Measurements from ENCODE around the gene KLHL17.

DNA sequence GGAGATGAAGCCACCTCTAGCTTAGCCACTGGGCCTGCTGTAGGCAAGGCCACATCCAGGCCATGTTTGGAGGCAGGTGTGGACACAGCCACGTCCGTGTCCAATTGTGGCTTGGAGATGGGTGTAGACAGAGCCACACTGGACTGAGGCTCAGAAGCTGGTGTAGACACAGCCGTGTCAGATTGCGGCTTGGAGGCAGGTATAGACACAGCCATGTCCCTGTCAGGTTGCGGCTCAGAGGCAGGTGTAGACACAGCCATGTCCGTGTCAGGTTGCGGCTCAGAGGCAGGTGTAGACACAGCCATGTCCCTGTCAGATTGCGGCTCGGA is 19.3 kb downstream of the KLHL17 start:
- TF ChIP-seq, protein P1, sequence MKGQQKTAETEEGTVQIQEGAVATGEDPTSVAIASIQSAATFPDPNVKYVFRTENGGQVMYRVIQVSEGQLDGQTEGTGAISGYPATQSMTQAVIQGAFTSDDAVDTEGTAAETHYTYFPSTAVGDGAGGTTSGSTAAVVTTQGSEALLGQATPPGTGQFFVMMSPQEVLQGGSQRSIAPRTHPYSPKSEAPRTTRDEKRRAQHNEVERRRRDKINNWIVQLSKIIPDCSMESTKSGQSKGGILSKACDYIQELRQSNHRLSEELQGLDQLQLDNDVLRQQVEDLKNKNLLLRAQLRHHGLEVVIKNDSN (IDR thresholded peaks at IDR 0.05; ENCODE audit: borderline replicate concordance, extremely low read length, insufficient read depth, low read depth, low read length): no peak
- TF ChIP-seq, protein P2, sequence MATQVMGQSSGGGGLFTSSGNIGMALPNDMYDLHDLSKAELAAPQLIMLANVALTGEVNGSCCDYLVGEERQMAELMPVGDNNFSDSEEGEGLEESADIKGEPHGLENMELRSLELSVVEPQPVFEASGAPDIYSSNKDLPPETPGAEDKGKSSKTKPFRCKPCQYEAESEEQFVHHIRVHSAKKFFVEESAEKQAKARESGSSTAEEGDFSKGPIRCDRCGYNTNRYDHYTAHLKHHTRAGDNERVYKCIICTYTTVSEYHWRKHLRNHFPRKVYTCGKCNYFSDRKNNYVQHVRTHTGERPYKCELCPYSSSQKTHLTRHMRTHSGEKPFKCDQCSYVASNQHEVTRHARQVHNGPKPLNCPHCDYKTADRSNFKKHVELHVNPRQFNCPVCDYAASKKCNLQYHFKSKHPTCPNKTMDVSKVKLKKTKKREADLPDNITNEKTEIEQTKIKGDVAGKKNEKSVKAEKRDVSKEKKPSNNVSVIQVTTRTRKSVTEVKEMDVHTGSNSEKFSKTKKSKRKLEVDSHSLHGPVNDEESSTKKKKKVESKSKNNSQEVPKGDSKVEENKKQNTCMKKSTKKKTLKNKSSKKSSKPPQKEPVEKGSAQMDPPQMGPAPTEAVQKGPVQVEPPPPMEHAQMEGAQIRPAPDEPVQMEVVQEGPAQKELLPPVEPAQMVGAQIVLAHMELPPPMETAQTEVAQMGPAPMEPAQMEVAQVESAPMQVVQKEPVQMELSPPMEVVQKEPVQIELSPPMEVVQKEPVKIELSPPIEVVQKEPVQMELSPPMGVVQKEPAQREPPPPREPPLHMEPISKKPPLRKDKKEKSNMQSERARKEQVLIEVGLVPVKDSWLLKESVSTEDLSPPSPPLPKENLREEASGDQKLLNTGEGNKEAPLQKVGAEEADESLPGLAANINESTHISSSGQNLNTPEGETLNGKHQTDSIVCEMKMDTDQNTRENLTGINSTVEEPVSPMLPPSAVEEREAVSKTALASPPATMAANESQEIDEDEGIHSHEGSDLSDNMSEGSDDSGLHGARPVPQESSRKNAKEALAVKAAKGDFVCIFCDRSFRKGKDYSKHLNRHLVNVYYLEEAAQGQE (IDR thresholded peaks at IDR 0.05; ENCODE audit: low read depth, low read length): no peak
- TF ChIP-seq NR2C2 (IDR thresholded peaks at IDR 0.05; ENCODE audit: borderline replicate concordance, control insufficient read depth, insufficient read length, low read depth) (no peak), NRF1 (conservative IDR thresholded peaks at IDR 0.05; ENCODE audit: low read depth, low read length) (no peak), HCFC1 (IDR thresholded peaks at IDR 0.05; ENCODE audit: low read length) (no peak), YY1 (IDR thresholded peaks at IDR 0.05; ENCODE audit: low read depth, low read length) (no peak), NFIC (IDR thresholded peaks at IDR 0.05; ENCODE audit: low read depth, low read length) (no peak), POLR2A (IDR thresholded peaks at IDR 0.05; ENCODE audit: low read depth, low read length) (no peak), SMC3 (IDR thresholded peaks at IDR 0.05; ENCODE audit: borderline replicate concordance, low read length) (no peak)
- TF ChIP-seq, protein P3, sequence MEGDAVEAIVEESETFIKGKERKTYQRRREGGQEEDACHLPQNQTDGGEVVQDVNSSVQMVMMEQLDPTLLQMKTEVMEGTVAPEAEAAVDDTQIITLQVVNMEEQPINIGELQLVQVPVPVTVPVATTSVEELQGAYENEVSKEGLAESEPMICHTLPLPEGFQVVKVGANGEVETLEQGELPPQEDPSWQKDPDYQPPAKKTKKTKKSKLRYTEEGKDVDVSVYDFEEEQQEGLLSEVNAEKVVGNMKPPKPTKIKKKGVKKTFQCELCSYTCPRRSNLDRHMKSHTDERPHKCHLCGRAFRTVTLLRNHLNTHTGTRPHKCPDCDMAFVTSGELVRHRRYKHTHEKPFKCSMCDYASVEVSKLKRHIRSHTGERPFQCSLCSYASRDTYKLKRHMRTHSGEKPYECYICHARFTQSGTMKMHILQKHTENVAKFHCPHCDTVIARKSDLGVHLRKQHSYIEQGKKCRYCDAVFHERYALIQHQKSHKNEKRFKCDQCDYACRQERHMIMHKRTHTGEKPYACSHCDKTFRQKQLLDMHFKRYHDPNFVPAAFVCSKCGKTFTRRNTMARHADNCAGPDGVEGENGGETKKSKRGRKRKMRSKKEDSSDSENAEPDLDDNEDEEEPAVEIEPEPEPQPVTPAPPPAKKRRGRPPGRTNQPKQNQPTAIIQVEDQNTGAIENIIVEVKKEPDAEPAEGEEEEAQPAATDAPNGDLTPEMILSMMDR (IDR thresholded peaks at IDR 0.05 in 2 of 3, conservative IDR thresholded peaks at IDR 0.05 in 1 of 3; ENCODE audit: control insufficient read depth in 2 of 3, extremely low read depth in 1 of 3, insufficient read depth in 1 of 3, low read depth in 3 of 3, low read length in 3 of 3): no peak
- TF ChIP-seq, protein P4, sequence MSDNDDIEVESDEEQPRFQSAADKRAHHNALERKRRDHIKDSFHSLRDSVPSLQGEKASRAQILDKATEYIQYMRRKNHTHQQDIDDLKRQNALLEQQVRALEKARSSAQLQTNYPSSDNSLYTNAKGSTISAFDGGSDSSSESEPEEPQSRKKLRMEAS (IDR thresholded peaks at IDR 0.05; ENCODE audit: low read depth, low read length): no peak
- TF ChIP-seq, protein P5, sequence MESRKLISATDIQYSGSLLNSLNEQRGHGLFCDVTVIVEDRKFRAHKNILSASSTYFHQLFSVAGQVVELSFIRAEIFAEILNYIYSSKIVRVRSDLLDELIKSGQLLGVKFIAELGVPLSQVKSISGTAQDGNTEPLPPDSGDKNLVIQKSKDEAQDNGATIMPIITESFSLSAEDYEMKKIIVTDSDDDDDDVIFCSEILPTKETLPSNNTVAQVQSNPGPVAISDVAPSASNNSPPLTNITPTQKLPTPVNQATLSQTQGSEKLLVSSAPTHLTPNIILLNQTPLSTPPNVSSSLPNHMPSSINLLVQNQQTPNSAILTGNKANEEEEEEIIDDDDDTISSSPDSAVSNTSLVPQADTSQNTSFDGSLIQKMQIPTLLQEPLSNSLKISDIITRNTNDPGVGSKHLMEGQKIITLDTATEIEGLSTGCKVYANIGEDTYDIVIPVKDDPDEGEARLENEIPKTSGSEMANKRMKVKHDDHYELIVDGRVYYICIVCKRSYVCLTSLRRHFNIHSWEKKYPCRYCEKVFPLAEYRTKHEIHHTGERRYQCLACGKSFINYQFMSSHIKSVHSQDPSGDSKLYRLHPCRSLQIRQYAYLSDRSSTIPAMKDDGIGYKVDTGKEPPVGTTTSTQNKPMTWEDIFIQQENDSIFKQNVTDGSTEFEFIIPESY (IDR thresholded peaks at IDR 0.05): no peak
